ENCODE measurements around the gene SIDT2.

GRCh38 chr11:117189941-117190544 lies 11.5 kb downstream of the SIDT2 start:
- TF ChIP-seq CTCF (IDR thresholded peaks at IDR 0.05) = no peak
- TF ChIP-seq POLR2A (IDR thresholded peaks at IDR 0.05) = no peak

All from body of pancreas (tissue), 4 donors.